RKO (cell line): ENCODE data around the gene MTMR2.

Experiments used
- DNase-seq: peaks from one replicate; pipeline ENCODE4 v3.0.0-alpha.2; 2016; ENCODE audit warnings: low spot score

Gene MTMR2

GRCh38 chr11:95923728-95924413 lies at the start of gene MTMR2:
MTMR2 (minus strand) TSS chr11:95924107; CDS start chr11:95923954, 153 bp downstream.
- peak; percentile 85 for DNase-seq

GRCh38 chr11:95972060-95972459 lies 48.2 kb upstream of the MTMR2 start:
- DNase-seq: no peak

DNA sequence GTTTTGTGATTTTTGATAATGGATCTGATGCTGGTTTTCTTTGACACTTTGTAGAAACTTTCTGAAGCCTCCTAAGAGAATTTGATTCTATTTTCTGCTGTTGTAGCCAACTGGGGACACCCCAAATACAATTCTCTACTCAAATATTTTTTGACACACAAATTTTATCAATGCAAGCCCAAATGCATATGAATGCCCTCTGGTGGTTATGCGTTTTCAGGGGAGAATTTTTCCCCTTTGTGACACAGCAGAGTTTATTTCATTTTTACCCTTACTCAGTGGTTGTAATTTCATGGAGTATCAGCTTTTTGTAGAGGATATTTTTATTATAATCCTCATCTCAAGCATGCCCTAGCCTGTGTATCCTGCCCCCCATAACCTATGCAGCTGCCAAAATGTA lies 44.7 kb upstream of the MTMR2 start:
- DNase-seq: peak; percentile 26

DNA sequence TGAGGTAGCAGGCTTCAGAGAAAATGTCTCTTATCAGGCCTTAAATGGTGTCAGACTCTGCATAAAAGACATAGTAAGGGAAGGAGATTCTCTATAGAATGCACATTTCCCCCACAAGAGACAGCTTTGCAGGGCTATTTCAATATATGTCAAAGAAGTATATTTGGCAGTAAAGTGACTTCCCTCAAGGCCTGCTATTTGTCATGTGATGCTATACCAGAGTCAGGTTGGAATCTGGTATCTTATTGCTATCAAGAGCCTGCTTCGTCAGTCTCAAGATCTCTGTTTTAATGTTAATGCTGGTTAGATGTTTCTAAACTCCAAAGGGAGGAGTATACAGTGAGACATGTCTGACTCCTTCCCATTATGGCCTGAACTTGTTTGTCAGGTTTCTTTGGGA lies 40.4 kb upstream of the MTMR2 start:
- DNase-seq: no peak

- no peak for DNase-seq
Measured at GRCh38 chr11:95961758-95962157, 37.9 kb upstream of the MTMR2 start.

DNA sequence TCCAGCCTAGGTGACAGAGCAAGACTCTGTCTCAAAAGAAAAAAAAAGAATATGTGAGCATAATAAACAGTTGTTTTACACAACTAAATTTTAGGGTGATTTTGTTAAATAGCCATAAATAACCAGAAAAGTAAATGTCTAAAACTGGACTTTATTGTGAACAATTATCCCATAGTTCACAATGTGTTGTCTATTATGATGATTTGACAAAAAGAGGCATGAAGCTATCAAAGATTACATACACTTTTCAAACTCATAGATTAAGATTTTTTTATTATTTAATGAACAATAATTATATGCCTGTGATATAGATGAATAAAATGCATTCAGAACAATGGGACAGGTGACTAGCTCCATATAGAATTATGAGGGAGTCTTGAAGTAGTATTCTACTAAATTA lies 27.0 kb upstream of the MTMR2 start:
- DNase-seq: no peak

GRCh38 chr11:95948637-95949036 lies 24.7 kb upstream of the MTMR2 start:
- DNase-seq: no peak

DNA sequence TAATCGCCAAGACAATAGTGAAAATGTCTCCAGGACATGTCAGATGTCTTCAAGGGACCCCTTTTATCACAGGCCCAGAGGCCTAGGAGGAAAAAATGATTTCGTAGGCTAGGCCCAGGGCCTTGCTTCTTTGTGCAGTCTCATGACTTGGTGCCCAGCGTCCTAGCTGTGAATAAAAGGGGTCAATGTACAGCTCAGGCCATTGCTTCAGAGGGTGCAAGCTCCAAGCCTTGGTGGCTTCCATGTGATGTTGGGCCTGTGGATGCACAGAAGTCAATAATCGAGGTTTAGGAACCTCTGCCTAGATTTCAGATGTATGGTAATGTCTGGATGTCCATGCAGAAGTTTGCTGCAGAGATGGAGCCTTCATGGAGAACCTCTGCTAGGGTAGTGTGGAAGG lies 20.7 kb upstream of the MTMR2 start:
- no peak for DNase-seq

DNA sequence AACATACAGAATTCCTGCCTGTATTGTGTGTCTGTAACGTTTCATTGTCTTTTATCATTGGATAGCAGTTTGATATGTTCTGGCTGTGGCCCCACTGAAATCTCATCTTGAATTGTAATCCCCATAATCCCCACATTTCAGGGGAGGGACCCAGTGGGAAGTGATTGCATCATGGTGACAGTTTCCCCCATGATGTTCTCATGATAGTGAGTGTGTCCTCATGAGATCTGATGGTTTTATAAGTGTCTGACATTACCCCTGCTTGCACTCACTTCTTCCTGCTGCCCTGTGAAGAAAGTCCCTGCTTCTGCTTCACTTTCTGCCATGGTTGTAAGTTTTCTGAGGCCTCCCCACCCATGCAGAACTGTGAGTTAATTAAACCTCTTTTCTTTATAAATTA lies 19.6 kb upstream of the MTMR2 start:
- DNase-seq: no peak

DNA sequence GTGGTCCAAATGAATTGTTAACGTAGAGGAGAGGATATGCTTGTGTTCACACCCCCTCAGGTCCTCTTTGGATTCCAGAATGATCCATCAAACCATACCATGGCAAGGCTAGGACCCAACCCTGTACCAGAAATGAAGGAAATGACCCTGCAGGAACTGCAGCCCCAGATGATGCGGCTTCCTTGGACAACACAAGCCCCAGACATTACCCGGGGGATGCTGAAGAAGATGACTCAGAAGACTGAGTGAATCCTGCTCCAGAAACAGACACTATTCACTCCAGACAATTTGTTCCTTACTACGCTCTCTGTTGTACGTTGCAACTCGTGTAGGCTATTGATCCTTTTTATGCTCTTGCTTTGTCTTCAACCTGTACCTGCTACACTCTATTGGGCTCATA lies 15.2 kb upstream of the MTMR2 start:
- no peak for DNase-seq

- DNase-seq: no peak
Measured at GRCh38 chr11:95937358-95937757, 13.5 kb upstream of the MTMR2 start.

GRCh38 chr11:95933594-95933993 lies 9.7 kb upstream of the MTMR2 start:
- no peak for DNase-seq

GRCh38 chr11:95931916-95932315 lies 8.0 kb upstream of the MTMR2 start:
- no peak for DNase-seq

GRCh38 chr11:95930948-95931347 lies 7.0 kb upstream of the MTMR2 start:
- DNase-seq: no peak

- DNase-seq: no peak
Measured at GRCh38 chr11:95926726-95927125, 2.8 kb upstream of the MTMR2 start.

DNA sequence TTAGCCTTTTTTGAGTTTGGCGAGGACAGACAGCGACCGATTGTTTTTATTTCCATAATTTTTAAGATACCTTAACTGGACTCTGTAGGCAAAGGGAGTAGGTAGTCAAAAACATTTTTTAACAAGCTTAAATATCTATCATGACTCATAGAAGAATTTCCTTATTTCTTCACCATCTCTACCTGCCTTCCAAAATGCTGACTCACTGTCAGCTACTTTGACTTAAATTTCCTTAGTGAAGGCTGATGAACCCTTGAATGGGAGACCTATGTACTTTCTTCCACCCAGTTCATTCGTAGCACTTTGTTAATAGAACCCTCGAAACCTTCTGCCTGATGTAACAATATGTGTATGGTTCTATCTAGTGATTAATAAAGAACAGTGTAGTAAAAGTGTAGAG lies 1.1 kb upstream of the MTMR2 start:
- peak; percentile 51 for DNase-seq

GRCh38 chr11:95924414-95924760 lies 480 bp upstream of the MTMR2 start:
- DNase-seq: peak; percentile 24

GRCh38 chr11:95923439-95923727 lies 524 bp downstream of the MTMR2 start:
- DNase-seq: peak; percentile 30

GRCh38 chr11:95922536-95923438 lies 1.1 kb downstream of the MTMR2 start:
- DNase-seq: peak; percentile 72

GRCh38 chr11:95922099-95922498 lies 1.8 kb downstream of the MTMR2 start:
- peak; percentile 74 for DNase-seq

- peak; percentile 38 for DNase-seq
Measured at GRCh38 chr11:95920460-95921105, 3.3 kb downstream of the MTMR2 start.

DNA sequence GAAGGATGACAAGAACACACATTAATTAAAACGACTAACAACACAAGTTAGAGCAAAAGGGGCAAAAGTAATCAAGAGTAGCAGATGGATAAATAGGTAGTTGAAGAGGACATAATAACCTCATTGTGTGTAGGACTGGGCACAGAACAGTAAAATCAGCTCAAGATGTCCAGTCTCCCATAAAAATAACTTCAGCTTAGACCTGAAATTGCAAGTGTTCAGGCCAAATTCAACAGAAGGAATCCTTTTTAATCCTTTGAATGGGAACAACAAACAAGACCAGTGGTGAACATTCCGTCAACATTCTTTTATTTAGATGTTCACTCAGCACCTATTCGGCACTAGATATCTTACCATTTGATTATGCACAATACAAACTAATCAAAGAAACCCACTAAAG lies 4.4 kb downstream of the MTMR2 start:
- DNase-seq: no peak

DNA sequence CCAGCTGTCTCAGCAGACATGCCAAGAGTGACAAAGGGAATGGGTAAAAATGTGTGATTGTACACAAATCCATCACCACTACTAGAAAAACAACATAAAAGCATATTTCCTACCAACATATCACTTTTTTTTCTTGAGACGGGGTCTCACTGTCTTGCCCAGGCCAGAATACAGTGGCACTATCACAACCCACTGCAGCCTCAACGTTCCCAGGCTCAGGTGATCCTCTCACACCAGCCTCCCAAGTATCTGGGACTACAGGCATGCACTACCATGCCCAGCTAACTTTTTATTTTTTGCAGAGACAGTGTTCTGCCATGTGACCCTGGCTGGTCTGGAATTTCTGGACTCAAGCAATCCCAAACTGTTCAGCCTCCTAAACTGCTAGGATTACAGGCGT lies 5.2 kb downstream of the MTMR2 start:
- DNase-seq: no peak
